Muscle of leg (tissue), 11 donors: Measurements from ENCODE around the gene ATP13A5. TPM values are rescaled to one million over a fixed set of nuclear protein-coding genes. Genes with fewer than 3 reads are reported as not detected.

Experiments used
- DNase-seq: peaks from one replicate; pipeline ENCODE4 v3.0.0; 2013
- H3K27ac ChIP-seq: one replicate; pipeline ENCODE4 v1.5.1; 2013; ENCODE audit warnings: mild to moderate bottlenecking, low read length, control low read depth
- H3K27me3 ChIP-seq: one replicate; pipeline ENCODE4 v1.6.1; 2013; ENCODE audit warnings: low read length; ENCODE audit not compliant: control insufficient read depth, insufficient read depth
- H3K36me3 ChIP-seq: one replicate; pipeline ENCODE4 v1.6.1; 2013; ENCODE audit warnings: low read length; ENCODE audit not compliant: control insufficient read depth, insufficient read depth
- H3K4me1 ChIP-seq: one replicate; pipeline ENCODE4 v1.6.1; 2013; ENCODE audit warnings: low read length; ENCODE audit not compliant: control insufficient read depth, insufficient read depth
- H3K4me3 ChIP-seq: one replicate; pipeline ENCODE4 v1.5.1; 2013; ENCODE audit warnings: low read length, control low read depth
- H3K9me3 ChIP-seq: replicated peaks from 2 replicates; pipeline ENCODE4 v1.6.1; 2013; ENCODE audit warnings: low read depth, low read length; ENCODE audit not compliant: control insufficient read depth
- WGBS: methylation state at CpG from one replicate; pipeline ENCODE4 v1.1.5; 2013; ENCODE audit warnings: missing lambda C conversion rate; ENCODE audit not compliant: insufficient coverage; 5-methylcytosine and 5-hydroxymethylcytosine counted together
- polyA plus RNA-seq, 8 donors: library from polyadenylated mRNA; unstranded; fragments of 120-200 nt; gene quantifications; one replicate each; pipeline versions ENCODE4 v1.2.1 to v1.2.3, GENCODE V29; 2013; ENCODE audit warnings: inconsistent platforms in 1 of 8, low replicate concordance in 1 of 8; ENCODE audit not compliant: insufficient read length in 8 of 8, insufficient read depth in 1 of 8
- total RNA-seq: library from RNA; stranded (reverse); fragments of 120-200 nt; gene quantifications from one replicate; pipeline ENCODE4 v1.2.4, GENCODE V29; 2013

ATP13A5 gene
- total and polyA plus RNA-seq, 9 donors: 0.09 to 1.3 (median 0.44) TPM

- DNase-seq: no peak
- no peak overlapping the region for H3K4me3 ChIP-seq
- H3K9me3 ChIP-seq: no peaks in the 10 kb centered on the region
- no peak overlapping the region for H3K27ac ChIP-seq
- no peaks in the 10 kb centered on the region for H3K36me3 ChIP-seq
- no peaks in the 10 kb centered on the region for H3K27me3 ChIP-seq
- 64% methylated on average over 2 of the region's 3 CpGs for WGBS
- peaks cover 3% of the 10 kb centered on the region for H3K4me1 ChIP-seq
These were observed 109.1 kb downstream of the ATP13A5 start for GRCh38 chr3:193269343-193270028.

GRCh38 chr3:193262707-193263106, 115.8 kb downstream of the ATP13A5 start:
- Histone ChIP-seq H3K4me3 (no peak overlapping the region), H3K36me3 (no peaks in the 10 kb centered on the region), H3K9me3 (no peaks in the 10 kb centered on the region), H3K4me1 (no peaks in the 10 kb centered on the region), H3K27me3 (no peaks in the 10 kb centered on the region), H3K27ac (no peak overlapping the region)
- no peak for DNase-seq
- no CpG with 5 or more reads among the region's 5 CpGs for WGBS

- Histone ChIP-seq H3K4me1 (no peaks in the 10 kb centered on the region), H3K36me3 (no peaks in the 10 kb centered on the region), H3K27me3 (no peaks in the 10 kb centered on the region), H3K4me3 (no peak overlapping the region), H3K9me3 (no peaks in the 10 kb centered on the region), H3K27ac (no peak overlapping the region)
- whole genome bisulfite sequencing: no CpG with 5 or more reads among the region's 1 CpG
- DNase-seq: no peak
These were observed 116.6 kb downstream of the ATP13A5 start for GRCh38 chr3:193261970-193262369.

- no peak overlapping the region for H3K27ac ChIP-seq
- no peak overlapping the region for H3K4me3 ChIP-seq
- no CpG with 5 or more reads among the region's 3 CpGs for WGBS
- no peaks in the 10 kb centered on the region for H3K4me1 ChIP-seq
- H3K36me3 ChIP-seq: no peaks in the 10 kb centered on the region
- DNase-seq: no peak
- no peaks in the 10 kb centered on the region for H3K27me3 ChIP-seq
- peaks cover 12% of the 10 kb centered on the region for H3K9me3 ChIP-seq
These were observed 124.4 kb downstream of the ATP13A5 start for GRCh38 chr3:193253986-193254660.

GRCh38 chr3:193250492-193250891, 128.1 kb downstream of the ATP13A5 start:
- Histone ChIP-seq H3K9me3 (peaks cover 21% of the 10 kb centered on the region), H3K4me3 (no peak overlapping the region), H3K36me3 (no peaks in the 10 kb centered on the region), H3K27me3 (no peaks in the 10 kb centered on the region), H3K4me1 (no peaks in the 10 kb centered on the region), H3K27ac (no peak overlapping the region)
- 92% methylated on average over 2 of the region's 4 CpGs for WGBS
- DNase-seq: no peak

GRCh38 chr3:193248848-193249468, 129.6 kb downstream of the ATP13A5 start:
- H3K27me3 ChIP-seq: no peaks in the 10 kb centered on the region
- no CpG with 5 or more reads among the region's 2 CpGs for WGBS
- H3K36me3 ChIP-seq: no peaks in the 10 kb centered on the region

GRCh38 chr3:193243571-193243970, 135.0 kb downstream of the ATP13A5 start:
- Histone ChIP-seq H3K4me1 (peaks cover 8% of the 10 kb centered on the region), H3K27ac (no peak overlapping the region), H3K36me3 (no peaks in the 10 kb centered on the region), H3K27me3 (peaks cover 6% of the 10 kb centered on the region), H3K9me3 (peaks cover 5% of the 10 kb centered on the region), H3K4me3 (no peak overlapping the region)
- DNase-seq: no peak
- WGBS: 80% methylated on average over 2 of the region's 3 CpGs

More at GRCh38 chr3:193248848-193249468, 129.6 kb downstream of the ATP13A5 start:
- Histone ChIP-seq H3K27ac (no peak overlapping the region), H3K4me3 (no peak overlapping the region), H3K9me3 (peaks cover 21% of the 10 kb centered on the region), H3K4me1 (no peaks in the 10 kb centered on the region)
- no peak for DNase-seq

- peak; percentile 78 for DNase-seq
- Histone ChIP-seq H3K27ac (peak overlapping the region; percentile 89), H3K9me3 (no peaks in the 10 kb centered on the region), H3K27me3 (peaks cover 6% of the 10 kb centered on the region), H3K4me1 (peaks cover 8% of the 10 kb centered on the region), H3K4me3 (peak overlapping the region; percentile 53), H3K36me3 (no peaks in the 10 kb centered on the region)
- WGBS: 27% methylated on average over 2 of the region's 11 CpGs
These were observed 136.8 kb downstream of the ATP13A5 start for GRCh38 chr3:193241716-193242115.

GRCh38 chr3:193240850-193241706, 137.5 kb downstream of the ATP13A5 start, which contains the start of gene PLAAT1:
PLAAT1 (plus strand) TSS chr3:193241222; CDS start chr3:193255651, 14,429 bp downstream.
- under 1% methylated on average over 90 of the region's 93 CpGs for WGBS
- Histone ChIP-seq H3K4me3 (peak within 1 kb of the TSS; percentile 53), H3K27me3 (peaks cover 6% of the 10 kb centered on the region), H3K4me1 (peaks cover 8% of the 10 kb centered on the region), H3K36me3 (no peaks in the 10 kb centered on the region), H3K27ac (peak within 1 kb of the TSS; percentile 89), H3K9me3 (no peaks in the 10 kb centered on the region)
- peak; percentile 81 for DNase-seq
